ENCODE measurements around the gene LSM5.

The LSM5 gene

DNA sequence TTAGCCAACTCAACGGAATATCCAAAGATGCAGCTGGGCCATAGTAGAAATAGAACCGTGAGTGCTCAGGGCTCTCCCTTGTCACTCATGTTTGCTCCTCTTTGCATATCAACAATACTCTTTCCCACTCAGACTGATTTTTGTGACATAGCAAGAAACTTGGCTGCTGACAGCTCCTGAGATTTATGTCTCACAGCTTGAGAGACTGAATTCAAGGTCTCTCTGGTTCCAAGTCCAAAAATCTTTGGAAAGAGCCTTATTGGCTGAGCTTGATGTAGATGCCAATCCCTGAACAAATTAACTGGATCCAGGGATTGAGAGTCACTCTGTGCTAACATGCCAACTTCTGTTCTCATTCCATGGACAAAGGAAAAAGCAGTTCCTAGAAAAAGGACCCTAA is 30.4 kb downstream of the LSM5 start:
- no peak for DNase-seq

DNA sequence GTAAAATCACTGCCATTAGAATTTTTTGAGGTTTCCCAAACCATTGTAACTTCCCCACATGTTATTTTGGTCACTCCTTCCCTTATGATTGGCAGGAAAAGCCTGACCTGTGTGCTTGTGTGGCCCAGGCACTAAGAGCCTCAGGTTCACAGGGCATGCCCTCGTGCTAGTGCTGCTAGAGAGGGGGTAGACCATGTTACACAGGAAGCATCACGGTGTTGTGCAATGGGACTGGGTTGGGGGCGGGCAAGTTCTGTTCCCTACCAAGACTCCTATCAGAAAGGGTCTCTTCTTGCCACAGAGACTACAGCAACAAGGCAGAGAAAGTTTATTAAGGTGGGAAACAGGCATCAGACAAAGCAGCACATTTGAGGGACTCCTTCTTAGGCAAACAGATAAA is 32.2 kb downstream of the LSM5 start:
- DNase-seq = no peak

- no peak for DNase-seq
Measured at GRCh38 chr7:32453341-32454011, 36.7 kb downstream of the LSM5 start.

- no peak for DNase-seq
Measured at GRCh38 chr7:32447218-32447617, 43.0 kb downstream of the LSM5 start.

- no peak for DNase-seq
Measured at GRCh38 chr7:32436146-32436928, 53.8 kb downstream of the LSM5 start.
